ENCODE data around the gene FAM120B. TPM values are rescaled to one million over a fixed set of nuclear protein-coding genes. Genes with fewer than 3 reads are reported as not detected.
"Not testable (repeated sequence)": the region's sequence is repeated elsewhere in the genome, so short reads cannot be mapped to it uniquely, and the experiment has no call there.

The FAM120B gene
- total RNA-seq, 1 donor from 2014 or later, result 33.7 TPM

DNA sequence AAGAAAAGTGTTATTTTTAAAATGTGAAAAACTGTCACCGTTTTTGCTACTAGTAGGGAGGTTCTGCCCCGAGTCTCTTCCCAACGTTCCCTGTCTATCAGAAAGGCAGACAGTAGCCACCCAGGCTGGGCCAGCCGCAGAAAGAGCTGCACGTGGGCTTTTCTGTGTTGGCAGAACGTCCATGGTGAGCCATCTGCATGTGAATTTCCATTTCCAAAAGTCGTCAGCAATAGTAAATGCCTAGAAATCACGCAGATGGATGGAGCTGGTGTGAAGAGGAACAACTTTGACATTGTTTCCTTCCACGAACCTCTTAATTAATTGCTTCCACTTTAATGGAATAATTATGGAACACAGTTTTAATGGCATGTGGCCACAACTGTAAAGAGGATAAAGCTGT, 97.5 kb downstream of the FAM120B start:
- Mint-ChIP-seq H3K9me3 (no peaks in the 10 kb centered on the region), H3K4me3 (no peak overlapping the region), H3K36me3 (ENCODE audit: low read depth) (peaks cover 34% of the 10 kb centered on the region), H3K27ac (ENCODE audit: unreplicated experiment) (no peak overlapping the region), H3K4me1 (peaks cover 30% of the 10 kb centered on the region), H3K27me3 (ENCODE audit: low read depth) (no peaks in the 10 kb centered on the region)
- no peak for DNase-seq (ENCODE audit: low read depth, low spot score)
- TF ChIP-seq, protein P1, sequence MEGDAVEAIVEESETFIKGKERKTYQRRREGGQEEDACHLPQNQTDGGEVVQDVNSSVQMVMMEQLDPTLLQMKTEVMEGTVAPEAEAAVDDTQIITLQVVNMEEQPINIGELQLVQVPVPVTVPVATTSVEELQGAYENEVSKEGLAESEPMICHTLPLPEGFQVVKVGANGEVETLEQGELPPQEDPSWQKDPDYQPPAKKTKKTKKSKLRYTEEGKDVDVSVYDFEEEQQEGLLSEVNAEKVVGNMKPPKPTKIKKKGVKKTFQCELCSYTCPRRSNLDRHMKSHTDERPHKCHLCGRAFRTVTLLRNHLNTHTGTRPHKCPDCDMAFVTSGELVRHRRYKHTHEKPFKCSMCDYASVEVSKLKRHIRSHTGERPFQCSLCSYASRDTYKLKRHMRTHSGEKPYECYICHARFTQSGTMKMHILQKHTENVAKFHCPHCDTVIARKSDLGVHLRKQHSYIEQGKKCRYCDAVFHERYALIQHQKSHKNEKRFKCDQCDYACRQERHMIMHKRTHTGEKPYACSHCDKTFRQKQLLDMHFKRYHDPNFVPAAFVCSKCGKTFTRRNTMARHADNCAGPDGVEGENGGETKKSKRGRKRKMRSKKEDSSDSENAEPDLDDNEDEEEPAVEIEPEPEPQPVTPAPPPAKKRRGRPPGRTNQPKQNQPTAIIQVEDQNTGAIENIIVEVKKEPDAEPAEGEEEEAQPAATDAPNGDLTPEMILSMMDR (conservative IDR thresholded peaks at IDR 0.05), result no peak

DNA sequence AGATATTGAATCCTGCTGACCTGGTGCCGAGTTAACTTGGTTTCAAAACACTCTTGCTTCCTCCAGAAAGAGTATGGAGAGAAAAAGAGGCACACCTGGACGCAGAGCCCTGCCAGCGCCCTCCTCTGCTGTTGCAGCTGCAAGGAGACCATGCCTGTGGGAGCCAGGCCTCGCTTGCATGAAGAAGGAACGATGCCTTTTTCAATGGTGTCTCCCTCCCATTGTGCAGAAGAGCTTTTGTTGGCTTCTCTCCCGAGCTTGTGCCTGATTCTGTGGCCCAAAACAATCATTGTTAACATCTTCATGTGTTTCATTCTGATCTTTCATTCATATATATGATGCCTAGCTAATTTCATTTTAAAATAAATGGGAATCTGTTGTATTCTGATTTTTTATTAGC, 98.1 kb downstream of the FAM120B start:
- H3K27ac Mint-ChIP-seq (ENCODE audit: unreplicated experiment), result no peak overlapping the region
- no peaks in the 10 kb centered on the region for H3K9me3 Mint-ChIP-seq
- peaks cover 30% of the 10 kb centered on the region for H3K4me1 Mint-ChIP-seq
- no peaks in the 10 kb centered on the region for H3K27me3 Mint-ChIP-seq (ENCODE audit: low read depth)
- no peak for DNase-seq (ENCODE audit: low read depth, low spot score)
- H3K36me3 Mint-ChIP-seq (ENCODE audit: low read depth), result peaks cover 33% of the 10 kb centered on the region
- no peak overlapping the region for H3K4me3 Mint-ChIP-seq
- TF ChIP-seq, protein P1 (conservative IDR thresholded peaks at IDR 0.05), result no peak

DNA sequence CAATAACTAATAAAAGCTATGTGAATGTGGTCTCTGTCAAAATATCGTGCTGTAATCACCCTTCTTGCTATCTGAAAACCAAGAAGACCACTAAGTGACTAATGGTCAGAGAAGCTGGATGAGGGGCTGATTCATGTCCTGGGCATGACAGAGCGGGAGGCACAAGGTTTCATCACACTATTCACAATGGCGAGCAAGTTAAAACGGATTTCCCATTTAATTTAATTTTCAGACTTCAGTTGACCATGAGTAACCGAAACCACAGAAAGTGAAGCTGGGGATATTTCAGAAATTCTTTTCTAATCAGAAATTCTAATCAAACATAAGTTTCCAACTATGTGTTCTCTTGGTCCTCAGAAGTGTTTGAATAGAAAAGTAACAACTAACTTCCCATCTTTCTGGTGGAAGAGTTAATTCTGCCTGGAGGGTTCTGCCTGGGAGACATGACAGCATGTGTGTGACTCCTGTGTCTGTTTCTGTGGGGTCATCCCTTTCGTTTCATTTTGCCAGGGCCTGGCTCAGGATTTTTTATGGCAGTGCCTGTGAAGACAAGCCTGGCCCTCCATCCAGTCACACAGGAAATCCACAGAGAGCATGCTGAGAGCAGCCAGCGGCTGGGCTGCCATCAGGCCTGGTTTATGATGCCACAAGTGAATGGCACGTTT, 98.9 kb downstream of the FAM120B start:
- TF ChIP-seq, protein P1 (conservative IDR thresholded peaks at IDR 0.05), result no peak
- Mint-ChIP-seq H3K9me3 (peaks cover 2% of the 10 kb centered on the region), H3K27me3 (ENCODE audit: low read depth) (no peaks in the 10 kb centered on the region), H3K4me1 (peaks cover 30% of the 10 kb centered on the region), H3K36me3 (ENCODE audit: low read depth) (peaks cover 35% of the 10 kb centered on the region), H3K4me3 (no peak overlapping the region), H3K27ac (ENCODE audit: unreplicated experiment) (peak overlapping the region; percentile 85)
- no peak for DNase-seq (ENCODE audit: low read depth, low spot score)

DNA sequence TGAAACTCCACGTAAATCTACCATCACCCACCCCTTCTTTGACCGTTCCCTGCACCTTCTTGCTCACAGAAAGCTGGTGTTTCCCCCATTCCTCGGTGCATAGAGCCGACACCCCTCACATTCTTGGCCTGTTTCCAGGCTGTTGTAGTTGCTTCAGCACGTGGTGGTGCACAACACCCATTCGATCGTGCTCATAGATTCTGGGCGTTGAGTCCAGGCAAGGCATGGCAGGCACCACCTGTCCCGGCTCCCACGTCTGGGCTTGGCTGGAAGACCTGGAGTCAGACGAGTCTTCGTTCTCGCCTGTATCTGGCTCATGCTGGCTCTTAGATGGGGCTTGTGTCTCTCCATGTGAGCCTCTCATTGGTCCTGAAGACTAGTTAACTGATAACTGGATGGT, 100.6 kb downstream of the FAM120B start:
- Mint-ChIP-seq H3K27me3 (ENCODE audit: low read depth) (no peaks in the 10 kb centered on the region), H3K27ac (ENCODE audit: unreplicated experiment) (no peak overlapping the region), H3K4me3 (no peak overlapping the region), H3K36me3 (ENCODE audit: low read depth) (peaks cover 41% of the 10 kb centered on the region), H3K9me3 (peaks cover 12% of the 10 kb centered on the region), H3K4me1 (peaks cover 29% of the 10 kb centered on the region)
- TF ChIP-seq, protein P1 (conservative IDR thresholded peaks at IDR 0.05), result no peak
- DNase-seq (ENCODE audit: low read depth, low spot score), result no peak

DNA sequence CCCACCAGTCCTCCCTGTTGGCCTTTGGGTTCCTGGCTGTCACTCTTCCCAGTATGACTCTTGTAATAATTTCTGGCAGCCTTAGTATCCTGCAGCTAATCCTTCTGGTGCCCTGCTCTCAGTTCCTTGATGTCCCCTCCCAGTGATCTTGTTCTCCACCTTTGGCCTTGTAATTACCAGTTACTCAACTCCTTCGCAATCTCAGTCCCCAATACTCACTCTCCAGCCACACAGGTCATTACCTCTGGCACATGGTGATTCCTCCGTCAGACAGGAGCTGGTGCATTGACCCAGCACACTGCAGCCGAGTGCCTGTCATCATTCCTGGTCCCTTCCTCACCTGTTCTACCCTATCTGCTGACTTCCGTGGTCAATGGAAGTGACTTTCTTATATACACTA, 101.4 kb downstream of the FAM120B start:
- H3K9me3 Mint-ChIP-seq, result peaks cover 12% of the 10 kb centered on the region
- H3K27ac Mint-ChIP-seq (ENCODE audit: unreplicated experiment), result no peak overlapping the region
- peaks cover 41% of the 10 kb centered on the region for H3K36me3 Mint-ChIP-seq (ENCODE audit: low read depth)
- no peak for DNase-seq (ENCODE audit: low read depth, low spot score)
- no peak overlapping the region for H3K4me3 Mint-ChIP-seq
- TF ChIP-seq, protein P1 (conservative IDR thresholded peaks at IDR 0.05), result no peak
- peaks cover 22% of the 10 kb centered on the region for H3K4me1 Mint-ChIP-seq
- H3K27me3 Mint-ChIP-seq (ENCODE audit: low read depth), result no peaks in the 10 kb centered on the region

DNA sequence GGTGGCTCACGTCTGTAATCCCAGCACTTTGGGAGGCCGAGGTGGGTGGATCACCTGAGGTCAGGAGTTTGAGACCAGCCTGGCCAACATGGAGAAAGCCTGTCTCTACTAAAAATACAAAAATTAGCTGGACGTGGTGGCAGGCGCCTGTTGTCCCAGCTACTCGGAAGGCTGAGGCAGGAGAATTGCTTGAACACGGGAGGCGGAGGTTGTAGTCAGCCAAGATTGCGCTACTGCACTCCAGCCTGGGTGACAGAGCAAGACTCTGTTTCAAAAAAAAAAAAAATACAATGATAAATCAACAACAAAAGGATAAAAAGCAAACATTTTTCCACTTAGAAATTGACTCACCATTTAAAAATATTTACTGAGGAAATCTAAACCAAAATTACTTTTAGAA, 103.2 kb downstream of the FAM120B start:
- Mint-ChIP-seq H3K9me3 (peaks cover 18% of the 10 kb centered on the region), H3K36me3 (ENCODE audit: low read depth) (peaks cover 46% of the 10 kb centered on the region)
- H3K27ac Mint-ChIP-seq (ENCODE audit: unreplicated experiment); DNase-seq (ENCODE audit: low read depth, low spot score); H3K4me1 Mint-ChIP-seq; H3K27me3 Mint-ChIP-seq (ENCODE audit: low read depth); H3K4me3 Mint-ChIP-seq: not testable (repeated sequence)

All from neural crest cell (in vitro differentiated cells).